HUES64 (cell line): ENCODE results near the gene HOXD8.
A peak's percentile ranks its signal among the peaks of the same experiment; 100 is the strongest.

Source experiments
- H3K27ac ChIP-seq: 2 replicates; pipeline ENCODE4 v1.7.0; 2013; ENCODE audit warnings: low read depth, low read length, inconsistent platforms
- H3K27me3 ChIP-seq: 2 replicates; pipeline ENCODE4 v1.6.1; 2013; ENCODE audit warnings: mild to moderate bottlenecking, low read length; ENCODE audit not compliant: insufficient read depth
- H3K36me3 ChIP-seq: 2 replicates; pipeline ENCODE4 v1.6.1; 2013; ENCODE audit warnings: mild to moderate bottlenecking, low read length; ENCODE audit not compliant: insufficient read depth
- H3K4me1 ChIP-seq: 2 replicates; pipeline ENCODE4 v1.6.1; 2013; ENCODE audit warnings: mild to moderate bottlenecking, low read length, moderate library complexity; ENCODE audit not compliant: insufficient read depth
- H3K4me3 ChIP-seq: 2 replicates; pipeline ENCODE4 v1.5.1; 2013; ENCODE audit warnings: mild to moderate bottlenecking, low read length, moderate library complexity
- H3K9ac ChIP-seq: 2 replicates; pipeline ENCODE4 v1.6.1; 2013; ENCODE audit warnings: mild to moderate bottlenecking, low read depth, low read length
- H3K9me3 ChIP-seq: 2 replicates; pipeline ENCODE4 v1.6.1; 2013; ENCODE audit warnings: low read depth, low read length; ENCODE audit not compliant: insufficient read depth
- WGBS: fragments of 150-250, 120-280 bp; methylation state at CpG from one replicate; pipeline ENCODE4 v1.1.7; 2013; ENCODE audit warnings: missing lambda C conversion rate; 5-methylcytosine and 5-hydroxymethylcytosine counted together

The HOXD8 gene

GRCh38 chr2:176099159-176099727 lies 30.3 kb upstream of the HOXD8 start:
- no peak overlapping the region for H3K4me3 ChIP-seq
- H3K36me3 ChIP-seq, result no peaks in the 10 kb centered on the region
- no peak overlapping the region for H3K27ac ChIP-seq
- H3K27me3 ChIP-seq, result peaks cover 100% of the 10 kb centered on the region
- no peak overlapping the region for H3K9ac ChIP-seq
- H3K4me1 ChIP-seq, result peaks cover 23% of the 10 kb centered on the region
- no peaks in the 10 kb centered on the region for H3K9me3 ChIP-seq
- 3% methylated on average over 30 of the region's 30 CpGs for WGBS

DNA sequence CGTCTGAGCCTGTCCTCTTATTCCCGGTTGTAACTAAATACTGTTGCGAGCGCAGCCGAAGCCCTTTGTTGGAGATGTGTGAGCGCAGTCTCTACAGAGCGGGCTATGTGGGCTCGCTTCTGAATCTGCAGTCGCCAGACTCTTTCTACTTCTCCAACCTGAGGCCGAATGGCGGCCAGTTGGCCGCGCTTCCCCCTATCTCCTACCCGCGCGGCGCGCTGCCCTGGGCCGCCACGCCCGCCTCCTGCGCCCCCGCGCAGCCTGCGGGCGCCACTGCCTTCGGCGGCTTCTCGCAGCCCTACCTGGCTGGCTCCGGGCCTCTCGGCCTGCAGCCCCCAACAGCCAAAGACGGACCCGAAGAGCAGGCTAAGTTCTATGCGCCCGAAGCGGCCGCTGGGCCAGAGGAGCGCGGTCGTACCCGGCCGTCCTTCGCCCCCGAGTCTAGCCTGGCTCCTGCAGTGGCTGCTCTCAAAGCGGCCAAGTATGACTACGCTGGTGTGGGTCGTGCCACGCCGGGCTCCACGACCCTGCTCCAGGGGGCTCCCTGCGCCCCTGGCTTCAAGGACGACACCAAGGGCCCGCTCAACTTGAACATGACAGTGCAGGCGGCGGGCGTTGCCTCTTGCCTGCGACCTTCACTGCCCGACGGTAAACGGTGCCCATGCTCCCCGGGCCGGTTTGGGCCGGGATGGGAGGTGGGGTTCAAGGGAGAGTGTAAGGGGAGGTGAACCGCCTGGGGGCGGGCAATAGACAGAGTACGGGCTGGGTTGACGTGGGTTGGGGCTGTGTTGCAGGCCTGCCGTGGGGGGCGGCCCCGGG lies 29.6 kb upstream of the HOXD8 start, which contains the start of gene HOXD12:
Gene HOXD12 (plus strand): TSS at position 68 of the 819 bp plus-strand sequence. CDS start 7 bp downstream, at position 75.
- no peaks in the 10 kb centered on the region for H3K9me3 ChIP-seq
- 2% methylated on average over 70 of the region's 70 CpGs for WGBS
- H3K27ac ChIP-seq, result no peak within 1 kb of the TSS
- H3K36me3 ChIP-seq, result no peaks in the 10 kb centered on the region
- H3K27me3 ChIP-seq, result peaks cover 100% of the 10 kb centered on the region
- peaks cover 19% of the 10 kb centered on the region for H3K4me1 ChIP-seq
- H3K9ac ChIP-seq, result no peak within 1 kb of the TSS
- H3K4me3 ChIP-seq, result peak within 1 kb of the TSS; percentile 29; the same call in 1 of the 2 replicates

DNA sequence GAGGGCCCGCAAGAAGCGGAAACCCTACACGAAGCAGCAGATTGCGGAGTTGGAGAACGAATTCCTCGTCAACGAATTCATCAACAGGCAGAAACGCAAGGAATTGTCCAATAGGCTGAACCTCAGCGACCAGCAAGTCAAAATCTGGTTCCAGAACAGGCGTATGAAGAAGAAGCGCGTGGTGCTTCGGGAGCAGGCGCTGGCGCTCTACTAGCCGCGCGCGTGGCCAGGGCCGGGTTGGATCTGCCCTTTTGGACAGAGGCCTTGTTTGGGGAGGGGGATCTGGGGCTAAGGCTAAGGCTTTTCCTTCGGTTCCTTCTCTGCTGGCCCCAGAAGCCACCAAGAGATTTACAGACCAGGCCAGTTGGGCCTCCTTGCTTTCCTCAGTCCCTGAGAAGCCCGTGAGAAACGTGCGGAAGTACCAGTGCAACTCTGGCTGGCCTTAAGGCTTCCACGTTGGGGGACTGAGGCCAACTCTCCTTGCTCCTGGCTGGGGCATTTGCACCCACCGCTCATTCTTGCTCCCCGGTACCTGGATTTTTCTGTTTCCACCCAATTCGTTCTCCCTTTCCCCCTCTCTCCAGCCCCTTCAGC lies 28.9 kb upstream of the HOXD8 start:
- Histone ChIP-seq H3K9ac (no peak overlapping the region), H3K27me3 (peaks cover 100% of the 10 kb centered on the region), H3K36me3 (no peaks in the 10 kb centered on the region), H3K27ac (no peak overlapping the region), H3K9me3 (no peaks in the 10 kb centered on the region), H3K4me3 (no peak overlapping the region), H3K4me1 (peaks cover 19% of the 10 kb centered on the region)
- WGBS, result 7% methylated on average over 28 of the region's 28 CpGs

DNA sequence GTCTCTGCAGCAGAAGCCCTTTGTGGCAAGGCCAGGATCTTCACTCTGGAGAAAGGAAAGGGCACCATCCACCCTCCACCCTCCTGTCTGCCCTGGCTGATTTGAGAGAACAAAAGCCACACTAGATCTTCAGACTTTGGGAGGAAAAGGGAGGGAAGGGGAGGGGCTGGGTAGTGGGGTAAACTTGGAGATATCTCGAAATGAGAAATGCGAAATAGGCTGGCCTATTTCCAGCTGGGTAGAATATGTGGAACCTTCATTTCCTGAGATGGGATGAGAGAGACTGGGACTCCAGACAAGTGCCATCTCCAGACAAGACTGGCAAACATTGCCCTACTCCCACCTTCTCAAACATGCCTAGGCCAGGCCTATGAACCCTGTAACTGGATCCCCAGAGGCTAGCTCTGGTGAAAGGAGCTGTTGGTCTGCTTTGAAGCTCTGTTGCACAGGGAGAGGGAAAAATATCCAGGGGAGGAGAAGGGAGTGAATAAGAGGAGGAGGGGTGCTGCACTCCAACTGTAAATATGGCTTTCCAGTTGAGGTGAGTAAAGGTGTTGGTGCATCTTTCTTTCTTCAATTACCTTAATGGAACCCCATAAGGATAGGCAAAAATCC lies 28.2 kb upstream of the HOXD8 start:
- H3K27me3 ChIP-seq, result peaks cover 100% of the 10 kb centered on the region
- H3K9me3 ChIP-seq, result no peaks in the 10 kb centered on the region
- no peaks in the 10 kb centered on the region for H3K36me3 ChIP-seq
- H3K4me1 ChIP-seq, result peaks cover 16% of the 10 kb centered on the region
- 25% methylated on average over 2 of the region's 2 CpGs for WGBS
- no peak overlapping the region for H3K4me3 ChIP-seq
- no peak overlapping the region for H3K27ac ChIP-seq
- H3K9ac ChIP-seq, result no peak overlapping the region

- Histone ChIP-seq H3K36me3 (no peaks in the 10 kb centered on the region), H3K27me3 (peaks cover 100% of the 10 kb centered on the region), H3K4me3 (no peak overlapping the region), H3K27ac (no peak overlapping the region), H3K4me1 (peaks cover 12% of the 10 kb centered on the region), H3K9ac (no peak overlapping the region), H3K9me3 (no peaks in the 10 kb centered on the region)
- WGBS, result 34% methylated on average over 5 of the region's 5 CpGs
Measured at GRCh38 chr2:176101842-176102241, 27.7 kb upstream of the HOXD8 start.

DNA sequence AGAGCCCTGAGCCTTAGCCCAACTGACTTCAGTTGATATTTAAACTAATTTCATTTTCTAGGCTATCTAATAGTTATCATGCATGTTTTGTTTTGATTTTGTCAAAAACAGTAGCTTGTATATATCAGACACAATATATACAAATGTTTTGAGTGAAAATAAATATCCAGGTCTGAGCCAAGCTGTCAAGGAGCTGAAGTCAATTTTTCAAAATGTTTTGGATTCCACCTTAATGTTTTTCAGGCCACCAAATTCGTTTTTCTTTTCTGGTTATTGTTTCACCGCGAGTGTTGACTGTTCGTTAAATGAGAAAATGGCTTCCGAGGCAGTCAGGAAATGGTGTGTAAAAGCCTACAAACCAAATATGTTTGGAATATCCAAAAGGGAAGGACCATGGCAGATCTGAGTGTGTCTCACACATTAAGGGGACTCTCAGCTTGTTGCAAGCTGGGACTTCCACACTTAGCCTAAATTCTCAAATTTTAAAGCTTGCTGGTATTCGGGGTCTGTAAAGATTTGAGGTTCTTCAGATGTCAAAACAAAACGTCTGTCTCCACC lies 27.1 kb upstream of the HOXD8 start:
- peaks cover 13% of the 10 kb centered on the region; the same call in 1 of the 2 replicates for H3K4me1 ChIP-seq
- peaks cover 100% of the 10 kb centered on the region for H3K27me3 ChIP-seq
- no peak overlapping the region for H3K9ac ChIP-seq
- no peak overlapping the region for H3K4me3 ChIP-seq
- H3K27ac ChIP-seq, result no peak overlapping the region
- no peaks in the 10 kb centered on the region for H3K36me3 ChIP-seq
- 24% methylated on average over 7 of the region's 7 CpGs for WGBS
- no peaks in the 10 kb centered on the region for H3K9me3 ChIP-seq

DNA sequence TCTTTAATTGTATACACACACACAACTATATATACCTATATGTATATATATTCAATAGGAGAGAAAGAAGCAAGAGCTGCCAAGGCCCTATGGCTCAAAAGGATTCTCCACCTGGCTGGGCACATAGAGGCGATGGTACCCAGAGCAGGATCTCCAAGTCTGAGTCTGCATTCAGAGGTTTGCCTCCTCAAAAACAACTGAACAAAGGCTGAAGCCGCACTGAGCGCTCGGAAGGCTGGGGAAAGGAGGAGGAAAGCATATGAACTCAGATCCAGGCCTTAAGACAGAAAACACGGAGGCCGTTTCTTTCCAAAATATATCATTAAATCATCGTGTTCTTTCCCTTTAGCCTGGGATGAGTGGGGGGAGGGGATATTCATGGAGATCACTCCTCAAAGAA lies 26.3 kb upstream of the HOXD8 start:
- H3K9me3 ChIP-seq, result no peaks in the 10 kb centered on the region
- H3K36me3 ChIP-seq, result no peaks in the 10 kb centered on the region
- peaks cover 13% of the 10 kb centered on the region; the same call in 1 of the 2 replicates for H3K4me1 ChIP-seq
- 2% methylated on average over 4 of the region's 7 CpGs for WGBS
- no peak overlapping the region for H3K27ac ChIP-seq
- H3K9ac ChIP-seq, result no peak overlapping the region
- peaks cover 99% of the 10 kb centered on the region for H3K27me3 ChIP-seq
- H3K4me3 ChIP-seq, result no peak overlapping the region

- no peaks in the 10 kb centered on the region for H3K9me3 ChIP-seq
- 3% methylated on average over 13 of the region's 17 CpGs for WGBS
- no peaks in the 10 kb centered on the region for H3K36me3 ChIP-seq
- no peak overlapping the region for H3K9ac ChIP-seq
- H3K4me1 ChIP-seq, result peaks cover 9% of the 10 kb centered on the region; the same call in 1 of the 2 replicates
- no peak overlapping the region for H3K27ac ChIP-seq
- H3K4me3 ChIP-seq, result no peak overlapping the region
- H3K27me3 ChIP-seq, result peaks cover 99% of the 10 kb centered on the region
Measured at GRCh38 chr2:176103742-176104315, 25.7 kb upstream of the HOXD8 start.

GRCh38 chr2:176104316-176105077 lies 25.0 kb upstream of the HOXD8 start:
- H3K4me3 ChIP-seq, result no peak overlapping the region
- 1% methylated on average over 56 of the region's 56 CpGs for WGBS
- peaks cover 99% of the 10 kb centered on the region for H3K27me3 ChIP-seq
- no peak overlapping the region for H3K9ac ChIP-seq
- no peak overlapping the region for H3K27ac ChIP-seq
- peaks cover 7% of the 10 kb centered on the region; the same call in 1 of the 2 replicates for H3K4me1 ChIP-seq
- no peaks in the 10 kb centered on the region for H3K36me3 ChIP-seq
- H3K9me3 ChIP-seq, result no peaks in the 10 kb centered on the region

DNA sequence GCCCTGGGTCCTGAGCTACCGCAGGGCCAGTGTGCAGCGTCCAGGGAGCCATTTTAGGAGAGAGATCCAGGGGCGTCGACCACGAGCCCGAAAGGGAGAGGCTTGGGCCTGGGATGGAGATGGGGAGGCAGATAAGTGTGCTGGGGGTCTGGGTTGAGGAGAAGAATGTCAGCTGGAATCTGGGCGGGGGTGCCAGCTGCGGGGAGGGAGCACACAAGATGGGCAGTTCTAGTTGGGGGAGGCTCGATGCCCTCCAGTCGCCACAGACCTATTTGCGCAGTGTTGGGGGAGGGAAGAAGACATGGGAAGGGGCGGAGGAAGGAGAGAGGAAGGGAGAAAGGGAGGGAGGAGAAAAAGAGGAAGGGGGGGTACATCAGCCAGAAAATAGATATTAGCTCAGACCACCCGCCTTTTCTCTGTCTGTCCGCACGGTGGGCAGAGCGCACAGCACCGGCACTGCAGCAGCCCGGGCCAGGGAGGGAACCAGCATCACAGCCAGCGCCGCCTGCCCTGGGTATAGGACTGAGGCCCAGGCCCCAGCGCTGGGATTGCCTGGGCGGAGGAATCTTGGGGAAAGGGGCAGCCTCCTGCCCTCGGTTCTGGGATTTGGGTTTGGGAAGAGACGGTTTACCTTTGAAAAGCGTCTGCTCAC lies 24.3 kb upstream of the HOXD8 start:
- H3K4me3 ChIP-seq, result no peak overlapping the region
- H3K36me3 ChIP-seq, result no peaks in the 10 kb centered on the region
- peaks cover 99% of the 10 kb centered on the region for H3K27me3 ChIP-seq
- H3K9ac ChIP-seq, result no peak overlapping the region
- H3K4me1 ChIP-seq, result peaks cover 7% of the 10 kb centered on the region; the same call in 1 of the 2 replicates
- 3% methylated on average over 25 of the region's 25 CpGs for WGBS
- no peaks in the 10 kb centered on the region for H3K9me3 ChIP-seq
- no peak overlapping the region for H3K27ac ChIP-seq
